HFF-Myc (cell line): ENCODE results near the gene PIEZO1.
"Not testable (repeated sequence)": the region's sequence is repeated elsewhere in the genome, so short reads cannot be mapped to it uniquely, and the experiment has no call there.

Experiments used
- DNase-seq: peaks from one replicate; pipeline ENCODE4 v3.0.0-alpha.2; 2011; ENCODE audit warnings: low read depth; ENCODE audit errors: extremely low read depth
- H3K4me3 ChIP-seq: replicated peaks from 2 replicates; pipeline ENCODE4 v1.5.1; 2011; ENCODE audit warnings: low read depth, mild to moderate bottlenecking, control low read depth, low read length
- CTCF ChIP-seq: IDR thresholded peaks from 2 replicates; pipeline ENCODE4 v1.5.1; 2012; ENCODE audit warnings: mild to moderate bottlenecking, low read depth, low read length, control low read depth; ENCODE audit errors: missing control alignments

The PIEZO1 gene

GRCh38 chr16:88830258-88830657, 45.2 kb upstream of the PIEZO1 start:
- TF ChIP-seq CTCF, result no peak
- no peak for DNase-seq

GRCh38 chr16:88828711-88829110, 43.7 kb upstream of the PIEZO1 start:
- H3K4me3 ChIP-seq, result no peak overlapping the region
- DNase-seq, result no peak
- TF ChIP-seq CTCF, result no peak

More at GRCh38 chr16:88830258-88830657, 45.2 kb upstream of the PIEZO1 start:
- no peak overlapping the region for H3K4me3 ChIP-seq

- DNase-seq, result no peak
- no peak for TF ChIP-seq CTCF
- no peak overlapping the region for H3K4me3 ChIP-seq
These were observed 42.7 kb upstream of the PIEZO1 start for GRCh38 chr16:88827727-88828126.

- no peak for TF ChIP-seq CTCF
- no peak for DNase-seq
- H3K4me3 ChIP-seq, result no peak overlapping the region
These were observed 41.2 kb upstream of the PIEZO1 start for GRCh38 chr16:88826070-88826840.

- no peak overlapping the region for H3K4me3 ChIP-seq
- DNase-seq, result no peak
- TF ChIP-seq CTCF, result no peak
These were observed 40.1 kb upstream of the PIEZO1 start for GRCh38 chr16:88825146-88825545.

- no peak overlapping the region for H3K4me3 ChIP-seq
- no peak for DNase-seq
- TF ChIP-seq CTCF, result no peak
These were observed 39.4 kb upstream of the PIEZO1 start for GRCh38 chr16:88824256-88825077.

- not testable (repeated sequence) for H3K4me3 ChIP-seq, DNase-seq
These were observed 38.6 kb upstream of the PIEZO1 start for GRCh38 chr16:88823646-88824045.
